ENCODE measurements around the gene BTBD9. TPM values are rescaled to one million over a fixed set of nuclear protein-coding genes. Genes with fewer than 3 reads are reported as not detected.

BTBD9 gene
- polyA plus RNA-seq, 2 of the 4 experiments (the other 2 are of a cell fraction) = 2.3 to 4.6 TPM

DNA sequence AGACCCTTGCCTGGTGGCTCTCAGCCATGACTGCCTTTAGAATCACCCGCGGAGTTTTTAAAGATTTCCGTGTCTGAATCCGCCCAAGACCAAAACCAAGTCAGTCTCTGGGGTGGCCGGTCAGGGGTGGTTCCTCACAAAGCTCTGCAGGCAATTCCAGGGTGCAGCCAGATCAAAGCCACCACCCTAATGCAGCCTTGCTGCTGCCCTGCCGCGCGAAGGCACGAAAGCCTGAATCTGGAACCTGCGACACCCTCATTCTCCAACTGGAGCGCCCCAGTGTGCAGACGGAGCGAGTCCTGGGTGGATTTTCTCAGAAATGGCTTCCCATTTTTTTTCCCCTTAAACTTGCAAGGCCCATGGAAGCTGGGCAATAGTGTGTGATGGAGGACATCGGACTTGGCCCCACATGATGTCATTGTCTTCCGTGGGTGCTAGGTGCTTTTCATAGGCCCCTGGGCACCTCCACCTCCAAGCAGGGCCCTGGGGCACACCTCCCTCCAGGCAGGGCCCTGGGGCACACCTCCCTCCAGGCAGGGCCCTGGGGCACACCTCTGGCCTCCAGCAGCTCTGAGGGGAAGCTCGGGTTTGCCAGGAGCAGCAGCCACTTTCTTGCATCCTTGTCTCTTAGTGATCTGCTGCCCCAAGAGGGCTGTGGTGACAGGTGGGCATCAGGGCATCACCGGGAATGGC, 477.1 kb downstream of the BTBD9 start:
- FAIRE-seq (no peak), ATAC-seq (no peak)
- 85% methylated on average over 4 of the region's 17 CpGs for WGBS (ENCODE audit: missing lambda C conversion rate)

DNA sequence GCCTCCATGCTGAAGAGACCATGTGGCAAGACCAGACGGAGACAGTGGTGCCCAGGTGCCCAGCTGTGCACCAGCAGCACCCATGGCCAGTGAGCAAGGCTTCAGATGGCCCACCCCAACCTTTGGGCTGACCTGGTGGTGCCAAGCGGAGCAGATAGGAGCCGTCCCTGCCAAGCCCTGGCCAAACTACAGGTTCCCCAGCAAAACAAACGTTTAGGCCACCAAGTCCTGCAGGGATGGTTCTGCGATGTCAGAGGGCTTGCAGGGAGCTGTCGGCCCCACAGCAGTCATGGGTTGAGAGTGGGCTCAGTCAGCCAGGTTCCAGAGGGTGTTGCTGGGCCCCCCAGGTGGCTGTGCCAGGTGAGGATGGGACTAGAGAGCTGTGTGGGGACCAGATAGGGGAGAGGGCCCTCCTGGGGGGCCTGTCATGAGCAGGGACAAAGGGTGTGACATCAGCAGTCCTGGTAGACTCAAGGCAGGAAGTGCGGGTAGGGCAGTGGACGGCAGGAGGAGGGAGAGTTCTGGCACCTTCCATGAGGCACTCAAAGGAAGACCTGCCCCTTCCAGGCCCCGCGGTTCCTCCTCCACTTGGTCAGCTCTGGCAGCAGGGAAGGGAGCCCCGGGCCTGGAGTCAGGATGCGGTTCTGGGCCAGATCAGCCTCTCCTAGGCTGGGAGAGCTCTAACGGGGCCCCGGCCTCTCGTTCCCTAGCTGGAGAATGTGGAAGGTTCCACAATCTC, 477.8 kb downstream of the BTBD9 start:
- ChIA-PET CTCF (no interaction called here), POLR2A (no interaction called here)
- TF ChIP-seq EHMT2 (IDR thresholded peaks at IDR 0.05; ENCODE audit: low read depth) = no peak
- TF ChIP-seq GATA3 (IDR thresholded peaks at IDR 0.05; ENCODE audit: borderline replicate concordance) = no peak
- TF ChIP-seq HDAC2 (IDR thresholded peaks at IDR 0.05) = no peak
- no peak for TF ChIP-seq SMC3 (IDR thresholded peaks at IDR 0.05)
- no peak for TF ChIP-seq RFX5 (IDR thresholded peaks at IDR 0.05)
- Histone ChIP-seq H3K4me1 (no peaks in the 10 kb centered on the region), H3K4me2 (no peak overlapping the region), H3K27ac (no peak overlapping the region), H3K9me3 (no peaks in the 10 kb centered on the region), H3K4me3 (no peak overlapping the region)
- FAIRE-seq = no peak
- peak in 1 of 2 experiments; percentile 16; a peak in 1 of 6 replicates for ATAC-seq
- DNase-seq (ENCODE audit: low read depth in 1 of 2, low spot score in 1 of 2) = no peak
- WGBS (ENCODE audit: missing lambda C conversion rate) = 80% methylated on average over 9 of the region's 15 CpGs

More for the DNA sequence above, 477.1 kb downstream of the BTBD9 start:
- no peak overlapping the region for H3K4me3 ChIP-seq
- no peaks in the 10 kb centered on the region for H3K9me3 ChIP-seq
- no peak for DNase-seq (ENCODE audit: low read depth in 1 of 2, low spot score in 1 of 2)
- TF ChIP-seq POLR2A (IDR thresholded peaks at IDR 0.05; ENCODE audit: low read length) (no peak), EP300 (IDR thresholded peaks at IDR 0.05) (no peak), MAZ (IDR thresholded peaks at IDR 0.05; ENCODE audit: borderline replicate concordance, low read depth, low read length) (no peak), ZFP36 (IDR thresholded peaks at IDR 0.05; ENCODE audit: borderline replicate concordance, partially characterized antibody) (no peak), CBX8 (IDR thresholded peaks at IDR 0.05) (no peak)
- TF ChIP-seq, protein P1, sequence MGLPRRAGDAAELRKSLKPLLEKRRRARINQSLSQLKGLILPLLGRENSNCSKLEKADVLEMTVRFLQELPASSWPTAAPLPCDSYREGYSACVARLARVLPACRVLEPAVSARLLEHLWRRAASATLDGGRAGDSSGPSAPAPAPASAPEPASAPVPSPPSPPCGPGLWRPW (IDR thresholded peaks at IDR 0.05) = no peak
- TF ChIP-seq, protein P2, sequence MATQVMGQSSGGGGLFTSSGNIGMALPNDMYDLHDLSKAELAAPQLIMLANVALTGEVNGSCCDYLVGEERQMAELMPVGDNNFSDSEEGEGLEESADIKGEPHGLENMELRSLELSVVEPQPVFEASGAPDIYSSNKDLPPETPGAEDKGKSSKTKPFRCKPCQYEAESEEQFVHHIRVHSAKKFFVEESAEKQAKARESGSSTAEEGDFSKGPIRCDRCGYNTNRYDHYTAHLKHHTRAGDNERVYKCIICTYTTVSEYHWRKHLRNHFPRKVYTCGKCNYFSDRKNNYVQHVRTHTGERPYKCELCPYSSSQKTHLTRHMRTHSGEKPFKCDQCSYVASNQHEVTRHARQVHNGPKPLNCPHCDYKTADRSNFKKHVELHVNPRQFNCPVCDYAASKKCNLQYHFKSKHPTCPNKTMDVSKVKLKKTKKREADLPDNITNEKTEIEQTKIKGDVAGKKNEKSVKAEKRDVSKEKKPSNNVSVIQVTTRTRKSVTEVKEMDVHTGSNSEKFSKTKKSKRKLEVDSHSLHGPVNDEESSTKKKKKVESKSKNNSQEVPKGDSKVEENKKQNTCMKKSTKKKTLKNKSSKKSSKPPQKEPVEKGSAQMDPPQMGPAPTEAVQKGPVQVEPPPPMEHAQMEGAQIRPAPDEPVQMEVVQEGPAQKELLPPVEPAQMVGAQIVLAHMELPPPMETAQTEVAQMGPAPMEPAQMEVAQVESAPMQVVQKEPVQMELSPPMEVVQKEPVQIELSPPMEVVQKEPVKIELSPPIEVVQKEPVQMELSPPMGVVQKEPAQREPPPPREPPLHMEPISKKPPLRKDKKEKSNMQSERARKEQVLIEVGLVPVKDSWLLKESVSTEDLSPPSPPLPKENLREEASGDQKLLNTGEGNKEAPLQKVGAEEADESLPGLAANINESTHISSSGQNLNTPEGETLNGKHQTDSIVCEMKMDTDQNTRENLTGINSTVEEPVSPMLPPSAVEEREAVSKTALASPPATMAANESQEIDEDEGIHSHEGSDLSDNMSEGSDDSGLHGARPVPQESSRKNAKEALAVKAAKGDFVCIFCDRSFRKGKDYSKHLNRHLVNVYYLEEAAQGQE (IDR thresholded peaks at IDR 0.05) = no peak
- ChIA-PET POLR2A (no interaction called here), CTCF (no interaction called here)
- H3K27ac ChIP-seq = no peak overlapping the region
- no peak overlapping the region for H3K4me2 ChIP-seq
- no peaks in the 10 kb centered on the region for H3K4me1 ChIP-seq

DNA sequence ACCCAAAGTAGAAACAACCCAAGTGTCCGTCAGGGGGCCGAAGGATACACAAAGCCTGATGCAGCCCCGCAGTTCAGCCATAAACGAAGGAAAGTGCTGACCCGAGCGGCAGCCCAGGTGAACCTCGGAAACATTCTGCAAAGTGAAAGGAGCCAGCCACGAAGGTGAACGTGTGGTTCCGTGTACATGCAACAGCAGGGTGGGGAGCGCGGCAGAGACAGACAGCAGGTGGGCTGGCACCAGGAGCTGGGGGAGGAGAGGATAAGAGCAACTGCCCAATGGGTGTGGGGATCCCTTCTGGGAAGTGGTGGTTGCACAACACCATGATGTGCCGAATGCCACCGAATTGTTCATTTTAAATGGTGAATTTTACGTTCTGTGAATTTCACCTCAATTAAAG, 478.4 kb downstream of the BTBD9 start:
- FAIRE-seq (no peak), DNase-seq (ENCODE audit: low read depth in 1 of 2, low spot score in 1 of 2) (no peak), ATAC-seq (no peak)
- ChIA-PET CTCF (no interaction called here), POLR2A (no interaction called here)
- TF ChIP-seq ZFP36 (IDR thresholded peaks at IDR 0.05; ENCODE audit: borderline replicate concordance, partially characterized antibody) (no peak), NPAS2 (CRISPR knock-in tag; IDR thresholded peaks at IDR 0.05; ENCODE audit: borderline replicate concordance) (no peak), TP53 (CRISPR knock-in tag; IDR thresholded peaks at IDR 0.05) (no peak), POLR2A (IDR thresholded peaks at IDR 0.05; ENCODE audit: low read length) (no peak), EHMT2 (IDR thresholded peaks at IDR 0.05; ENCODE audit: low read depth) (no peak)
- TF ChIP-seq, protein P3, sequence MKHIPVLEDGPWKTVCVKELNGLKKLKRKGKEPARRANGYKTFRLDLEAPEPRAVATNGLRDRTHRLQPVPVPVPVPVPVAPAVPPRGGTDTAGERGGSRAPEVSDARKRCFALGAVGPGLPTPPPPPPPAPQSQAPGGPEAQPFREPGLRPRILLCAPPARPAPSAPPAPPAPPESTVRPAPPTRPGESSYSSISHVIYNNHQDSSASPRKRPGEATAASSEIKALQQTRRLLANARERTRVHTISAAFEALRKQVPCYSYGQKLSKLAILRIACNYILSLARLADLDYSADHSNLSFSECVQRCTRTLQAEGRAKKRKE (CRISPR knock-in tag; IDR thresholded peaks at IDR 0.05; ENCODE audit: low read depth) = no peak
- TF ChIP-seq, protein P4, sequence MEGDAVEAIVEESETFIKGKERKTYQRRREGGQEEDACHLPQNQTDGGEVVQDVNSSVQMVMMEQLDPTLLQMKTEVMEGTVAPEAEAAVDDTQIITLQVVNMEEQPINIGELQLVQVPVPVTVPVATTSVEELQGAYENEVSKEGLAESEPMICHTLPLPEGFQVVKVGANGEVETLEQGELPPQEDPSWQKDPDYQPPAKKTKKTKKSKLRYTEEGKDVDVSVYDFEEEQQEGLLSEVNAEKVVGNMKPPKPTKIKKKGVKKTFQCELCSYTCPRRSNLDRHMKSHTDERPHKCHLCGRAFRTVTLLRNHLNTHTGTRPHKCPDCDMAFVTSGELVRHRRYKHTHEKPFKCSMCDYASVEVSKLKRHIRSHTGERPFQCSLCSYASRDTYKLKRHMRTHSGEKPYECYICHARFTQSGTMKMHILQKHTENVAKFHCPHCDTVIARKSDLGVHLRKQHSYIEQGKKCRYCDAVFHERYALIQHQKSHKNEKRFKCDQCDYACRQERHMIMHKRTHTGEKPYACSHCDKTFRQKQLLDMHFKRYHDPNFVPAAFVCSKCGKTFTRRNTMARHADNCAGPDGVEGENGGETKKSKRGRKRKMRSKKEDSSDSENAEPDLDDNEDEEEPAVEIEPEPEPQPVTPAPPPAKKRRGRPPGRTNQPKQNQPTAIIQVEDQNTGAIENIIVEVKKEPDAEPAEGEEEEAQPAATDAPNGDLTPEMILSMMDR (IDR thresholded peaks at IDR 0.05) = no peak
- TF ChIP-seq, protein P5, sequence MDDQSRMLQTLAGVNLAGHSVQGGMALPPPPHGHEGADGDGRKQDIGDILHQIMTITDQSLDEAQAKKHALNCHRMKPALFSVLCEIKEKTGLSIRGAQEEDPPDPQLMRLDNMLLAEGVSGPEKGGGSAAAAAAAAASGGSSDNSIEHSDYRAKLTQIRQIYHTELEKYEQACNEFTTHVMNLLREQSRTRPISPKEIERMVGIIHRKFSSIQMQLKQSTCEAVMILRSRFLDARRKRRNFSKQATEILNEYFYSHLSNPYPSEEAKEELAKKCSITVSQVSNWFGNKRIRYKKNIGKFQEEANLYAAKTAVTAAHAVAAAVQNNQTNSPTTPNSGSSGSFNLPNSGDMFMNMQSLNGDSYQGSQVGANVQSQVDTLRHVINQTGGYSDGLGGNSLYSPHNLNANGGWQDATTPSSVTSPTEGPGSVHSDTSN (IDR thresholded peaks at IDR 0.05) = no peak
- Histone ChIP-seq H3K27ac (no peak overlapping the region), H3K4me3 (no peak overlapping the region), H3K4me2 (no peak overlapping the region), H3K9me3 (no peaks in the 10 kb centered on the region), H3K4me1 (no peaks in the 10 kb centered on the region)
- 90% methylated on average over 15 of the region's 15 CpGs for WGBS (ENCODE audit: missing lambda C conversion rate)

Measured in A549 (cell line).